CD4-positive, alpha-beta T cell treated with Interleukin-15 for 1 hour (primary cell): Measurements from ENCODE around the gene FIBCD1.

ENCODE experiments used
- DNase-seq: peaks from one replicate; pipeline ENCODE4 v3.0.0-alpha.2; 2020

Gene FIBCD1

DNA sequence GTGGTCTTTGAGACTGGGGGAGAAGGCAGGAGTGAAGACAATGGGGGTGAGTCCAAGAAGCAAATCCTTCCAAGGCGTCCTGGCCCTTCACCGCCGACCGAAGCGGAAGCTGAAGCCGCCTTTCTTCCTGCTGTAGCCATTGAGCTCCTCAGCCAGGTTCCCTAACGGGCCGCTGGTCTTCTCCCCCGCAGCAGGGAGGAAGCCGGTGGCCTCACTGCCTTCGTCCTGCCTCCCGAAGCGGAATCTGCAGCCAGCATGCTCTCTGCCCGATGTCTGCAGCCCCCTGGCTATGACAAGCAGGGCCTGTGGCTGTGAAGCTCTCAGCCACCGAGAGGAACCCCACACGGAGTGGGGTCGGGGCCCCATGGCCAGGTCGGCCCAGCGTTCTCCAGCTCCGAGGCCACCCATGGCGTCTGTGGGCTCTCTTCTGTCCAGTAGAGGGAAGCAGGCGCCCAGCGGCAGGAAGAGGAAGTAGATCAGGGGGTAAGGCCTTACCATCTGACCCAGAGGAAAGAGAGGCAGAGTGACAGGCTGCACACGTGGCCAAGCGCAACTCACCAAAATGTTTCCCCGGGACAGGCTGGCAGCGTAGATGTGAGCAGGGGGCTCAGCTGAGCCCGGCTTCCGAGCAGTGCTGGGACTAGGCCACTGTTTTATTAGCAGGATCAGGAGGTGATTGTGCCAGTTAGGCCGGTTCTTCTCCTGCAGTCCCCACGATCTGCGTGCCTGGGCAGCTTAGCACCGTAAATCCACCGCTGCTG, 45.5 kb downstream of the FIBCD1 start:
- peak; percentile 64 for DNase-seq

- DNase-seq, result no peak
These were observed 46.4 kb downstream of the FIBCD1 start for GRCh38 chr9:130892477-130893304.

DNA sequence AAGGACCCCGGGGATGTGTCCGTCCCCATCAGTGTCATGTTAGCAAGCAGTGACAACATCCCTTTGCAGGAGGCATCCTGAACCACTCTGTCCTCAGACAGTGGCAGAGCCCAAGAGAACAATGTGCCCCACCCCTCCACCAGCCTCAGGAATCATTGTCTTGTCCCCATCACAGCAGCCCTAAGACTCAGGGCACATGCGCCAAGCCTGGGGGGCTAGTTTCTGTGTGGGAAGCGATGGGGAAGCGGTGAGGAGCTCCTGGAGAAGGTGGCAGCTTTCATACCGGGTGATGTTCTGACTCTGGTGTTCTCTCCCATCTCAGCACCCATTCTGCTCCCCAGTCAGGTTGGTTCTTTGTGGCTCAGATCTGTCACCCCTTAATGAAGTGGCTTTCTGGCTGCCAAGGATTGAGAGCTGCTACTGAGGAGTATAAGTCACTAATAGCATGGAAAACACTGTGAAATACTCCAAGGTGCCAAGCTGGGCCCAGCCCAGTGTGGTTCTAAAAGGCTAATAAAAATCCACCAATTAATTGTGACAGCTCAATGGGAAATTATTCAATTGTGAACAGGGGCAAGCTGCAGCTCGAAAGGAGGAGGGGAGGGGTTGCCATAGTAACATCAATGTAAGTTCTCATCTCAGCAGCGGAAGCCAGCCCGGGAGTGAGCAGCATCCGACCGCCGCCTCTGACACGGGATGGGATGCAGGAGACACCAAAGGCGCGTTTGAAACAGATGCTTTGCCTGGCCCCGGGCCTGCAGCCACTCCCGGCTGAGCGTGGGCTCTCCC, 47.2 kb downstream of the FIBCD1 start:
- DNase-seq, result no peak

DNA sequence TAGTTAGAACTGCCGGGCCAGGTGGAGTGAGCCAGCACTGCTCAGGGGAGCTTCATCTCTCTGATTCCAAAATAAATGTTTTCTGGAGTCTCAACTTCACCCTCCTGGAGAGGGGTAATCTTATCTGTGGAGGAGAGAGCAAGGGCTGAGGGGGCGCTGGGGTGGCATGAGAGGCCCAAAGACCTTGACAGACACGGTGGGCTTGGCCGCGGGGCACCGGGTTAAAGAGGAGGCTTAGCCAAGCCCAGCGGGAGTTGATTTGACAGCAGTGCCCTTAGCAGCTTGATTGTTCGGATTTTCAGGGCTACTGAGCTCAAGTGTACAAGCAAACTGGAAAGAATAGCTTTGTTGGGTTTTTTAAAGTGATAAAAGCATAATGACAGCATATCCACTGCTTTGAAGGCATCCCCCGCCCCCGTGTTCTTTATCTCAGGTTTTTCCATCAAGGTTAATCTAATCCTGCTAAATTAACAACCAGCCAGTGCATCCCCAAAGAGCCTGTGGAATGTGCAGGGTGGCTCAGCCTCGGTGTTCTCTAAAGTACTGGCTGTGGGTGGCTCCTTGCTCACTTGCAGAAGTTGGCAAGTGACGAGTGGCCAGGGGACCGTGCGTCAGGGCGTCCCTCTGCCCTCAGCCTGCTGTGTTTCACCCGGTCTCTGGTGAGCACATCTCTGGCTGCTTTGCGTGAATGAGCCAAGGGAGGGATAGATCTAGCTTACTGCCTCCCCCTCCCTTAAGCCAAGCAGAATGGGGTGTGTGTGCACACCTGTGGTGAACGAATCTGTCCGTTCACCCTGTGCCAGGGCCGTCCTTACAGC, 48.0 kb downstream of the FIBCD1 start:
- no peak for DNase-seq

- DNase-seq, result no peak
These were observed 48.9 kb downstream of the FIBCD1 start for GRCh38 chr9:130890124-130890523.

GRCh38 chr9:130888146-130888885, 50.7 kb downstream of the FIBCD1 start:
- no peak for DNase-seq

DNA sequence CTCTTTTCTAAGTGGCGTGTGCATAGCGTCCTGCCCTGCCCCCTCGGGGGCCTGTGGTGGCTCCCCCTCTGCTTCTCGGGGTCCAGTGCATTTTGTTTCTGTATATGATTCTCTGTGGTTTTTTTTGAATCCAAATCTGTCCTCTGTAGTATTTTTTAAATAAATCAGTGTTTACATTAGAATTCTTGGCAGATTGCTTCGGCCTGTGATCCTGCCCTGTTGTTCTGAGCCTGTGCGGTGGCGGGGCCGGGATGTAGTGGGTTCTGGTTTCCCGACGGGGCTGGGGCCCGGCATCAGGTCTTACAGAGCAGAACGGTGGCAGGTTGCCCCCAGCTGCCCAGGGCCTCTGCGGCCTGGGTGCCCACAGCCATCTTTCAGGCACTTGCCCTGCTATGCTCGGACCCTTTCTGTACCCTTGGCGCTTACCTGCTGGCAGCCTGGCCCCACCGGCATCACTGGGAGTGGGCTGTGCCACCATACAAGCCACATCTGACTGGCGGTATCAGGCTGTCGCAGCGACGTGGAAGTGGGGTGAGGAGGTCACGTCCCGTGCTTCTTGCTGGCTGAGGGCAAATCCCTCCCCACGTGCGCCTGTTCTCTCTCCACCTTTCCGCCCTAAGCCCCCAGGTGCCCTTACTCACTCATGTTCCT, 51.4 kb downstream of the FIBCD1 start:
- DNase-seq, result no peak

GRCh38 chr9:130886981-130887380, 52.1 kb downstream of the FIBCD1 start:
- DNase-seq, result no peak

GRCh38 chr9:130885484-130886375, 53.3 kb downstream of the FIBCD1 start:
- DNase-seq, result no peak

DNA sequence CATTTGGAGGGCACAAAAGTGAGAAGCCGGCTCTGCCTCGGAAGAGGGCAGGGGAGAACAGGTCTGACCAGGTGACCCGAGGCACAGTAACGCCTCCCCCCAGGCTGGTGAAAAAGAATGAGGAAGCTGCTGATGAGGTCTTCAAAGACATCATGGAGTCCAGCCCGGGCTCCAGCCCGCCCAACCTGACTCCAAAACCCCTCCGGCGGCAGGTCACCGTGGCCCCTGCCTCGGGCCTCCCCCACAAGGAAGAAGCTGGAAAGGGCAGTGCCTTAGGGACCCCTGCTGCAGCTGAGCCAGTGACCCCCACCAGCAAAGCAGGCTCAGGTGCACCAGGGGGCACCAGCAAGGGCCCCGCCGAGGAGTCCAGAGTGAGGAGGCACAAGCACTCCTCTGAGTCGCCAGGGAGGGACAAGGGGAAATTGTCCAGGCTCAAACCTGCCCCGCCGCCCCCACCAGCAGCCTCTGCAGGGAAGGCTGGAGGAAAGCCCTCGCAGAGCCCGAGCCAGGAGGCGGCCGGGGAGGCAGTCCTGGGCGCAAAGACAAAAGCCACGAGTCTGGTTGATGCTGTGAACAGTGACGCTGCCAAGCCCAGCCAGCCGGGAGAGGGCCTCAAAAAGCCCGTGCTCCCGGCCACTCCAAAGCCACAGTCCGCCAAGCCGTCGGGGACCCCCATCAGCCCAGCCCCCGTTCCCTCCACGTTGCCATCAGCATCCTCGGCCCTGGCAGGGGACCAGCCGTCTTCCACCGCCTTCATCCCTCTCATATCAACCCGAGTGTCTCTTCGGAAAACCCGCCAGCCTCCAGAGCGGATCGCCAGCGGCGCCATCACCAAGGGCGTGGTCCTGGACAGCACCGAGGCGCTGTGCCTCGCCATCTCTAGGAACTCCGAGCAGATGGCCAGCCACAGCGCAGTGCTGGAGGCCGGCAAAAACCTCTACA, 54.2 kb downstream of the FIBCD1 start:
- DNase-seq, result no peak

GRCh38 chr9:130884111-130884531, 54.9 kb downstream of the FIBCD1 start:
- DNase-seq, result no peak

DNA sequence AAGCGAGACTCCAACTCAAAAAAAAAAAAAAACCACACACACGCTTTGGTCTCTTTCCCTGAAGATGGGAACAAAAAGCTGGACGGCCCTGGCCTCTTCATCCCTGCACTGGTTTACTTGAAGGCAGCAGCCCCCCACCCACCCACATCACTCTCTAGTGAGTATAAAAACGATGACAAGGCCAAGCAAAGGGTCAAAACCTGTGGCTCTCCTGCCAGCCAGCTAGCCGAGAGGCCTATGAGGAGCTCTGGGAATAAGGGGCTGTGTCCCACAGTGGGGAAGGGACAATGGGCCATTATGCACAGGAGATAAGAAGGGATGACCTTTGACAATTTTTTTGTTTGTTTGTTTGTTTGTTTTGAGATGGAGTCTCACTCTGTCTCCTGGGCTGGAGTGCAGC, 55.6 kb downstream of the FIBCD1 start:
- no peak for DNase-seq

DNA sequence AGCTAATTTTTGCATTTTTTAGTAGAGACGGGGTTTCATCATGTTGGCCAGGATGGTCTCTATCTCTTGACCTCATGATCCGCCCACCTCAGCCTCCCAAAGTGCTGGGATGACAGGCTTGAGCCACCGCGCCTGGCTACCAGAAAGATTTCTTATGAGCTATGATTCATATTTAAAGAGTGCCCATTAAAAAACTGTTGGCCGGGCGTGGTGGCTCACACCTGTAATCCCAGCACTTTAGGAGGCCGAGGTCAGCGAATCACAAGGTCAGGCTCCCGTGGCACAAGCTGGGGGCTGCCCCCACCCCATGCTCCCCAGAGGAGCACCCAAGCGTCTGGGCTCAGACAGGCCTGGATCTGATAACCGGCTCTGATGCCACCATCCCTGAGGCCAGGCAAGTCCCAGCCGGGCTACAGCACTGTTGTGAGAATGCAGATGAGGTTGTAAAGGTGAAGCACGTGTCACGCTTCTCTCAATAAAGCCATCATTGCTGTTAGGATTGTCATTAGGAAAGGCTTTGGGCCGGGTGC, 56.3 kb downstream of the FIBCD1 start:
- no peak for DNase-seq

DNA sequence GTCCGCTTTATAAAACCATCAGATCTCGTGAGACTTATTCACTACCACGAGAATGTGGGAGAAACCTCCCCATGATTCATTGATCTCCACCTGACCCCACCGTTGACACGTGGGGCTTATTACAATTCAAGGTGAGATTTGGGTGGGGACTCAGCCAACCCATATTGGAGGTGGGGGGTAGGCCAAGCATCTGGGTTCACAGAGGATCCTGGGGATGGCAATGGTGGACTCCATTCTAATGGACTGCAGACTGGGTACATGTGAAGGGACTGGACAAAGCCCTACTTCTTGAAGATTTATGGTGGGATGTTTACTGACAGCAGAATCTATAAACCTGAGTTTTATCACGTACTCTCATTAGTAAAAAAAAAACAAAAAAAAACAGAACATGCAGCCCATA, 57.5 kb downstream of the FIBCD1 start:
- no peak for DNase-seq

GRCh38 chr9:130880599-130881220, 58.3 kb downstream of the FIBCD1 start:
- no peak for DNase-seq

DNA sequence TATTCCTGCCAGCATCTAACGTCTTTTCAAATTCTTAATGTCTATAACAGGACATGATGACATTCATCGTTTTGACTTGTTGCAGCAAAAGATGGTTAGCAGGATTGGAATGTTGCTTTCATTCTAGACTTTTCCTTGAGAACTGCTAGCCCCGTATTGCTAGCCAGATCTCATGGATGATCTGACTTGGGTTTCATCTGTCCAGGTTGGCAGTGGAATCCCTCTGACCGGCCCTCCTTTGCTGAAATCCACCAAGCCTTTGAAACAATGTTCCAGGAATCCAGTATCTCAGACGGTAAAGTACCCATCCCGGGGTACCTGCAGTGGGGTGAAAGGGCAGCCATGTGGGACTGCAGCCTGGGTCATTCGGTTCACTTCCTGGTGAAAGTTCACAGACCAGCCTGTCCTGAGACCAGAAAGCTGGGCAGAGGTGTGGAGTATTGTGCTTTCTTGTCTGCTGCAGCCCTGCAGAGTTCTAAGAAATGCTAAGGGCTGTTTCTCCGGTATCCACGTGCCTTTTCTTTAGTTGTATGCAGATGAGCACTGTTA, 59.1 kb downstream of the FIBCD1 start:
- no peak for DNase-seq

DNA sequence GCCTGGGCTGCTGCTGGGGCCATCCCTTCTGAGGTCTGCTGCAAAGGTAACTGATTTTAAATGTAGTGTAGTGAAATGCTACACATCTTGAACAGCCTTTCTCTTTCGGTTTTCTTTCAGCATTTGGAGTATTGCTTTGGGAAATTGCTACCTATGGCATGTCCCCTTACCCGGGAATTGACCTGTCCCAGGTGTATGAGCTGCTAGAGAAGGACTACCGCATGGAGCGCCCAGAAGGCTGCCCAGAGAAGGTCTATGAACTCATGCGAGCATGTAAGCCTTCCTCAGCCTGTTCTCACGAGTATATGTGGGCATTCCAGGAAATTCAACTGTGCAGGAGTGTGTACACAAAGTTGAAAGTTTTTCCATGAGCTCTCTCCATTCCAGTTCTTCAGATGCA, 60.8 kb downstream of the FIBCD1 start:
- DNase-seq, result no peak

GRCh38 chr9:130877300-130877699, 61.7 kb downstream of the FIBCD1 start:
- no peak for DNase-seq
